ENCODE data around the gene AK3. TPM values are rescaled to one million over a fixed set of nuclear protein-coding genes. Genes with fewer than 3 reads are reported as not detected.

The AK3 gene
- total and polyA plus RNA-seq, 9 of the 15 experiments (the other 6 are each of a cell fraction or from before 2014, with no cell fraction given) = 12.2 to 78.6 (median 41.8) TPM

DNA sequence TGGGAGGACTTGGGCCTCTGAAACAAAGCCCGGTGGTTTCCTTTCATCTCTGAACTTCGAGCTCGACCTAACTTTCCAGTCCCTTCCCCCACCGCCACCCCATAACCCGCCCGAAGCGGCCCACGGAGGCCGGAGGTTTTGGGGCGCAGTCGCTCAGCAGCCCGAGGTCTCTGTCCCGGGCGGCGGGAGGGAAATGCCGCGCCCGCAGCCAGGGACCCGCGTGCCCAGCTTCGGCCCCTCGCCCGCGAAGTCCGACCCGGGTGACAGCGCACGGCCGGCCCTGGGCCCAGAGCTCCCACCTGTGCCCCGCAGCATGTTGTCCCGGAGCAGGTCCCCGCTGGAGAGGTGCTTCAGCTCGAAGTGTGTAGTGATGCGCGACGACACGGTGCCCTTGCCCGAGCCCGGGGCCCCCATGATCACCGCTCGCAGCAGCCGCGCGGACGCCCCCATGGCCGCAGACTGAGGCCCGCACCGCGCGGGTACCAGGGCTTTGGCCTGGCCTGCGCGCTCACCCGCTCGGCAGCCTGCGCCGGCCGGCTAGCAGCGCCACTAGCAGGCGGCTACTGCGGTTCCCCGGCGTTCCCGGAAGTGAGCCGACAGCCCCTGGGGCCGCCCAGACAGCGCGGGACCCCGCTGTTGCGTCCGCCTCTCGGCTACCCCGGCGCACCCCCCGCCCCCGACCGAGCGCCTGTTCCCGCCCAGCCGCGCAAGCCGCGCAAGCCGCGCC is at the start of gene AK3 (continued):
- TF ChIP-seq IRF1 (CRISPR knock-in tag; IDR thresholded peaks at IDR 0.05; ENCODE audit: borderline replicate concordance) (no peak), GMEB1 (CRISPR knock-in tag; IDR thresholded peaks at IDR 0.05) (peak; percentile 27; the same call in 1 of the 2 replicates), ZFX (CRISPR knock-in tag; IDR thresholded peaks at IDR 0.05) (peak; percentile 98), POLR2A (conservative IDR thresholded peaks at IDR 0.05) (peak; percentile 76), ZNF3 (CRISPR knock-in tag; IDR thresholded peaks at IDR 0.05) (no peak), FIP1L1 (IDR thresholded peaks at IDR 0.05; ENCODE audit: low read depth, low read length, poor library complexity, severe bottlenecking) (peak; percentile 41), RBM17 (IDR thresholded peaks at IDR 0.05; ENCODE audit: borderline replicate concordance, low read depth, low read length) (no peak), GTF2E2 (tag; IDR thresholded peaks at IDR 0.05) (no peak), DLX4 (CRISPR knock-in tag; IDR thresholded peaks at IDR 0.05) (no peak)
- TF ChIP-seq, protein P1, sequence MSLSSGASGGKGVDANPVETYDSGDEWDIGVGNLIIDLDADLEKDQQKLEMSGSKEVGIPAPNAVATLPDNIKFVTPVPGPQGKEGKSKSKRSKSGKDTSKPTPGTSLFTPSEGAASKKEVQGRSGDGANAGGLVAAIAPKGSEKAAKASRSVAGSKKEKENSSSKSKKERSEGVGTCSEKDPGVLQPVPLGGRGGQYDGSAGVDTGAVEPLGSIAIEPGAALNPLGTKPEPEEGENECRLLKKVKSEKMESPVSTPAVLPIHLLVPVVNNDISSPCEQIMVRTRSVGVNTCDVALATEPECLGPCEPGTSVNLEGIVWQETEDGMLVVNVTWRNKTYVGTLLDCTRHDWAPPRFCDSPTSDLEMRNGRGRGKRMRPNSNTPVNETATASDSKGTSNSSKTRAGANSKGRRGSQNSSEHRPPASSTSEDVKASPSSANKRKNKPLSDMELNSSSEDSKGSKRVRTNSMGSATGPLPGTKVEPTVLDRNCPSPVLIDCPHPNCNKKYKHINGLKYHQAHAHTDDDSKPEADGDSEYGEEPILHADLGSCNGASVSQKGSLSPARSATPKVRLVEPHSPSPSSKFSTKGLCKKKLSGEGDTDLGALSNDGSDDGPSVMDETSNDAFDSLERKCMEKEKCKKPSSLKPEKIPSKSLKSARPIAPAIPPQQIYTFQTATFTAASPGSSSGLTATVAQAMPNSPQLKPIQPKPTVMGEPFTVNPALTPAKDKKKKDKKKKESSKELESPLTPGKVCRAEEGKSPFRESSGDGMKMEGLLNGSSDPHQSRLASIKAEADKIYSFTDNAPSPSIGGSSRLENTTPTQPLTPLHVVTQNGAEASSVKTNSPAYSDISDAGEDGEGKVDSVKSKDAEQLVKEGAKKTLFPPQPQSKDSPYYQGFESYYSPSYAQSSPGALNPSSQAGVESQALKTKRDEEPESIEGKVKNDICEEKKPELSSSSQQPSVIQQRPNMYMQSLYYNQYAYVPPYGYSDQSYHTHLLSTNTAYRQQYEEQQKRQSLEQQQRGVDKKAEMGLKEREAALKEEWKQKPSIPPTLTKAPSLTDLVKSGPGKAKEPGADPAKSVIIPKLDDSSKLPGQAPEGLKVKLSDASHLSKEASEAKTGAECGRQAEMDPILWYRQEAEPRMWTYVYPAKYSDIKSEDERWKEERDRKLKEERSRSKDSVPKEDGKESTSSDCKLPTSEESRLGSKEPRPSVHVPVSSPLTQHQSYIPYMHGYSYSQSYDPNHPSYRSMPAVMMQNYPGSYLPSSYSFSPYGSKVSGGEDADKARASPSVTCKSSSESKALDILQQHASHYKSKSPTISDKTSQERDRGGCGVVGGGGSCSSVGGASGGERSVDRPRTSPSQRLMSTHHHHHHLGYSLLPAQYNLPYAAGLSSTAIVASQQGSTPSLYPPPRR (CRISPR knock-in tag; IDR thresholded peaks at IDR 0.05; ENCODE audit: borderline replicate concordance) = no peak
- TF ChIP-seq, protein P2, sequence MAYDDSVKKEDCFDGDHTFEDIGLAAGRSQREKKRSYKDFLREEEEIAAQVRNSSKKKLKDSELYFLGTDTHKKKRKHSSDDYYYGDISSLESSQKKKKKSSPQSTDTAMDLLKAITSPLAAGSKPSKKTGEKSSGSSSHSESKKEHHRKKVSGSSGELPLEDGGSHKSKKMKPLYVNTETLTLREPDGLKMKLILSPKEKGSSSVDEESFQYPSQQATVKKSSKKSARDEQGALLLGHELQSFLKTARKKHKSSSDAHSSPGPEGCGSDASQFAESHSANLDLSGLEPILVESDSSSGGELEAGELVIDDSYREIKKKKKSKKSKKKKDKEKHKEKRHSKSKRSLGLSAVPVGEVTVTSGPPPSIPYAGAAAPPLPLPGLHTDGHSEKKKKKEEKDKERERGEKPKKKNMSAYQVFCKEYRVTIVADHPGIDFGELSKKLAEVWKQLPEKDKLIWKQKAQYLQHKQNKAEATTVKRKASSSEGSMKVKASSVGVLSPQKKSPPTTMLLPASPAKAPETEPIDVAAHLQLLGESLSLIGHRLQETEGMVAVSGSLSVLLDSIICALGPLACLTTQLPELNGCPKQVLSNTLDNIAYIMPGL (CRISPR knock-in tag; IDR thresholded peaks at IDR 0.05) = no peak
- TF ChIP-seq, protein P3, sequence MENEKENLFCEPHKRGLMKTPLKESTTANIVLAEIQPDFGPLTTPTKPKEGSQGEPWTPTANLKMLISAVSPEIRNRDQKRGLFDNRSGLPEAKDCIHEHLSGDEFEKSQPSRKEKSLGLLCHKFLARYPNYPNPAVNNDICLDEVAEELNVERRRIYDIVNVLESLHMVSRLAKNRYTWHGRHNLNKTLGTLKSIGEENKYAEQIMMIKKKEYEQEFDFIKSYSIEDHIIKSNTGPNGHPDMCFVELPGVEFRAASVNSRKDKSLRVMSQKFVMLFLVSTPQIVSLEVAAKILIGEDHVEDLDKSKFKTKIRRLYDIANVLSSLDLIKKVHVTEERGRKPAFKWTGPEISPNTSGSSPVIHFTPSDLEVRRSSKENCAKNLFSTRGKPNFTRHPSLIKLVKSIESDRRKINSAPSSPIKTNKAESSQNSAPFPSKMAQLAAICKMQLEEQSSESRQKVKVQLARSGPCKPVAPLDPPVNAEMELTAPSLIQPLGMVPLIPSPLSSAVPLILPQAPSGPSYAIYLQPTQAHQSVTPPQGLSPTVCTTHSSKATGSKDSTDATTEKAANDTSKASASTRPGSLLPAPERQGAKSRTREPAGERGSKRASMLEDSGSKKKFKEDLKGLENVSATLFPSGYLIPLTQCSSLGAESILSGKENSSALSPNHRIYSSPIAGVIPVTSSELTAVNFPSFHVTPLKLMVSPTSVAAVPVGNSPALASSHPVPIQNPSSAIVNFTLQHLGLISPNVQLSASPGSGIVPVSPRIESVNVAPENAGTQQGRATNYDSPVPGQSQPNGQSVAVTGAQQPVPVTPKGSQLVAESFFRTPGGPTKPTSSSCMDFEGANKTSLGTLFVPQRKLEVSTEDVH (IDR thresholded peaks at IDR 0.05; ENCODE audit: low read depth, partially characterized antibody) = no peak

All from K562 (cell line).